Neural cell (in vitro differentiated cells): ENCODE results near the gene PRODH2. TPM values are rescaled to one million over a fixed set of nuclear protein-coding genes. Genes with fewer than 3 reads are reported as not detected.

Experiments
- H2AFZ ChIP-seq: fragments of 200-600, 300-800 bp; sonication (generic), shearing (Covaris generic); 2 replicates; pipeline ENCODE4 v1.6.0; 2014; ENCODE audit warnings: low read depth, mild to moderate bottlenecking, antibody characterized with exemption, low read length, moderate library complexity
- H3F3A ChIP-seq: fragments of 200-600 bp; shearing (Covaris generic); 2 replicates; pipeline ENCODE4 v1.6.1; 2016; ENCODE audit warnings: mild to moderate bottlenecking, moderate library complexity, mixed read lengths, antibody characterized with exemption, low read length; ENCODE audit not compliant: insufficient read depth, poor library complexity, severe bottlenecking
- H3K27ac ChIP-seq: fragments of 200-600, 300-800 bp; sonication (generic), shearing (Covaris generic); 2 replicates; pipeline ENCODE4 v1.5.1; 2014; ENCODE audit warnings: mild to moderate bottlenecking, low read length, moderate library complexity
- H3K27me3 ChIP-seq: fragments of 300-800, 200-600 bp; sonication (generic), shearing (Covaris generic); 2 replicates; pipeline ENCODE4 v1.6.0; 2014; ENCODE audit warnings: mild to moderate bottlenecking, low read depth, low read length, moderate library complexity; ENCODE audit not compliant: insufficient read depth
- H3K36me3 ChIP-seq: fragments of 300-800, 200-600 bp; sonication (generic), shearing (Covaris generic); 2 replicates; pipeline ENCODE4 v1.5.1; 2014; ENCODE audit warnings: mild to moderate bottlenecking, antibody characterized with exemption, low read length, moderate library complexity; ENCODE audit not compliant: insufficient read depth
- H3K4me2 ChIP-seq: fragments of 300-800, 200-600 bp; sonication (generic), shearing (Covaris generic); 2 replicates; pipeline ENCODE4 v1.6.0; 2014; ENCODE audit warnings: mild to moderate bottlenecking, low read length
- H3K4me3 ChIP-seq: fragments of 300-800, 200-600 bp; sonication (generic), shearing (Covaris generic); 2 replicates; pipeline ENCODE4 v1.5.1; 2014; ENCODE audit warnings: mild to moderate bottlenecking, low read length, moderate library complexity
- H3K79me2 ChIP-seq: fragments of 200-600 bp; shearing (Covaris generic); replicated peaks from 2 replicates; pipeline ENCODE4 v1.6.0; 2014; ENCODE audit warnings: mild to moderate bottlenecking, low read length, moderate library complexity; ENCODE audit not compliant: insufficient read depth
- H3K9ac ChIP-seq: fragments of 300-800, 200-600 bp; sonication (generic), shearing (Covaris generic); 2 replicates; pipeline ENCODE4 v1.6.1; 2016; ENCODE audit warnings: mild to moderate bottlenecking, low read length, mixed read lengths
- H3K9me2 ChIP-seq: fragments of 200-600 bp; shearing (Covaris generic); 2 replicates; pipeline ENCODE4 v1.6.1; 2016; ENCODE audit warnings: mild to moderate bottlenecking, low read length, mixed read lengths; ENCODE audit not compliant: insufficient read depth
- H3K9me3 ChIP-seq: fragments of 200-600, 300-800 bp; sonication (generic), shearing (Covaris generic); 2 replicates; pipeline ENCODE4 v1.6.1; 2016; ENCODE audit warnings: mild to moderate bottlenecking, mixed run types, low read length, moderate library complexity, mixed read lengths
- H4K20me1 ChIP-seq: fragments of 200-600 bp; shearing (Covaris generic); 2 replicates; pipeline ENCODE4 v1.6.1; 2016; ENCODE audit warnings: mild to moderate bottlenecking, mixed run types; ENCODE audit not compliant: insufficient read depth
- EP300 ChIP-seq: fragments of 450-650 bp; conservative IDR thresholded peaks from 2 replicates; pipeline ENCODE4 v1.6.1; 2014; ENCODE audit warnings: antibody characterized with exemption, mild to moderate bottlenecking, moderate library complexity; ENCODE audit not compliant: poor library complexity, severe bottlenecking
- EZH2 ChIP-seq: fragments of 200-600, 300-800 bp; shearing (Covaris generic), sonication (generic); IDR thresholded peaks from 2 replicates; pipeline ENCODE4 v1.6.1; 2014; ENCODE audit warnings: antibody characterized with exemption, low read length, borderline replicate concordance, mild to moderate bottlenecking; ENCODE audit not compliant: insufficient read depth, poor library complexity, severe bottlenecking
- MXI1 ChIP-seq: fragments of 450-650 bp; conservative IDR thresholded peaks from 2 replicates; pipeline ENCODE4 v1.6.1; 2014; ENCODE audit warnings: antibody characterized with exemption, mild to moderate bottlenecking; ENCODE audit not compliant: poor library complexity, severe bottlenecking
- POLR2AphosphoS5 ChIP-seq: IDR thresholded peaks from 2 replicates; pipeline ENCODE4 v1.6.1; 2012
- RAD21 ChIP-seq: fragments of 450-650 bp; conservative IDR thresholded peaks from 2 replicates; pipeline ENCODE4 v1.6.1; 2014; ENCODE audit warnings: antibody characterized with exemption, mild to moderate bottlenecking, moderate library complexity
- SMC3 ChIP-seq: fragments of 450-650 bp; conservative IDR thresholded peaks from 2 replicates; pipeline ENCODE4 v1.6.1; 2014; ENCODE audit warnings: antibody characterized with exemption, mild to moderate bottlenecking, moderate library complexity; ENCODE audit not compliant: poor library complexity
- TAF1 ChIP-seq: IDR thresholded peaks from 2 replicates; pipeline ENCODE4 v1.6.1; 2012; ENCODE audit warnings: low read depth
- polyA plus RNA-seq: library from polyadenylated mRNA; depleted of rRNA; stranded (reverse); fragments of >200 nt; gene quantifications from 2 replicates; pipeline ENCODE4 v1.2.3, GENCODE V29; 2014
- TF ChIP-seq, protein P1 (sequence below): fragments of 450-650 bp; IDR thresholded peaks from 2 replicates; pipeline ENCODE4 v1.5.1; 2014; ENCODE audit warnings: antibody characterized with exemption, mild to moderate bottlenecking, moderate library complexity; ENCODE audit not compliant: poor library complexity, severe bottlenecking
- TF ChIP-seq, protein P2 (sequence below): IDR thresholded peaks from 2 replicates; pipeline ENCODE4 v1.6.1; 2012; ENCODE audit warnings: borderline replicate concordance

The PRODH2 gene
- polyA plus RNA-seq, 1 donor from 2014 or later = not detected

DNA sequence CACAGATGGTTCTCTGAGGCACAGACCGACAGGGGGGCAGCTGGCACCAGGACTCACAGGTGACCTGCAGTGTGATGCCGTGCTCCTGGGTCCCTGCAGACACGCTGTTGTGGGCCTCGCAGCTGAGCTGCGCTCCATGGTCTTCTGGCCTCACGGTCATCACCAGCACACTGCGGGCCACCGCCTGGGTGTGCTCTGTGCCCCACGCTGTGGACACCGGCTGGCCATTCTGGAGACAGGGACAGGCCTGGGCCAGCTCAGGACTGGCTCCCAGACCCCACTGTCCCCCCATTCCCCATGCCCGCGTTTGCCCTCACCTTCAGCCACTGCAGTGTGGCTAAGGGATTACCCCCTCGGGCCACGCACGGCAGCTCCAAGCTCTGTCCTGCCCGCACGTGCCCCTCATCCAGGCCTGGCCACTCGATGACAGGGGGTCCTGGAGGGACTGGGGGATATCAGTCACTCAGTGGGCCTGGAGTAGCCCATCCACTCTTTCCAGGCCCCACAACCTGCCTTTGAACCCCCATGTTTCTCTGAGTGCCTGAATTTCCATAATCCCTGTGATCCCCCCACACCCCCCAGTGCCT is 36.4 kb upstream of the PRODH2 start:
- no peak for TF ChIP-seq SMC3
- Histone ChIP-seq H4K20me1 (no peaks in the 10 kb centered on the region), H3K9me3 (no peaks in the 10 kb centered on the region), H3K4me2 (no peak overlapping the region), H3K79me2 (no peaks in the 10 kb centered on the region), H3K9ac (no peak overlapping the region), H3K27me3 (peaks cover 33% of the 10 kb centered on the region), H3K27ac (no peak overlapping the region), H3F3A (no peaks in the 10 kb centered on the region), H3K4me3 (no peak overlapping the region), H2AFZ (no peak overlapping the region), H3K9me2 (no peaks in the 10 kb centered on the region), H3K36me3 (no peaks in the 10 kb centered on the region)

DNA sequence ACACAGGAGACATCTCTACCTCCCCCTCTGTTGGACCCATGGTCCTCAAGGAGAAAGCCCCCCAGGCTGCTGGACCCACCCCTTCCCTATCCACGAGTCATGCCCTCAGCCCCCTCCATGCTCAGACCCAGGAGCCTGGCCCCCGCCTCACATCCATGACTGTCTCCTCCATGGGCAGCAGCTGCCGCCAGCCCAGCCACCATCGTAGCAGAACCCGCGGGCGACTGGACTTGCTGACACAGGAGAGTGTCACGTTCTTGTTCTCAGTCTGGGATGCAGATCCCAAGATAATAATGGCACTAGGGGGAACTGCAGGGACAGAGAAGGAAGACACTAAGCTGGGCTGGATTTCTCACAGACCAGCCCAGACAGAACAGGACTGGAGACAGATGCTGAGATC is 35.8 kb upstream of the PRODH2 start:
- TF ChIP-seq EZH2 = no peak
- no peak for TF ChIP-seq MXI1
- TF ChIP-seq TAF1 = no peak
- TF ChIP-seq POLR2AphosphoS5 = no peak
- no peak for TF ChIP-seq EP300
- no peak for TF ChIP-seq RAD21
- TF ChIP-seq, protein P1, sequence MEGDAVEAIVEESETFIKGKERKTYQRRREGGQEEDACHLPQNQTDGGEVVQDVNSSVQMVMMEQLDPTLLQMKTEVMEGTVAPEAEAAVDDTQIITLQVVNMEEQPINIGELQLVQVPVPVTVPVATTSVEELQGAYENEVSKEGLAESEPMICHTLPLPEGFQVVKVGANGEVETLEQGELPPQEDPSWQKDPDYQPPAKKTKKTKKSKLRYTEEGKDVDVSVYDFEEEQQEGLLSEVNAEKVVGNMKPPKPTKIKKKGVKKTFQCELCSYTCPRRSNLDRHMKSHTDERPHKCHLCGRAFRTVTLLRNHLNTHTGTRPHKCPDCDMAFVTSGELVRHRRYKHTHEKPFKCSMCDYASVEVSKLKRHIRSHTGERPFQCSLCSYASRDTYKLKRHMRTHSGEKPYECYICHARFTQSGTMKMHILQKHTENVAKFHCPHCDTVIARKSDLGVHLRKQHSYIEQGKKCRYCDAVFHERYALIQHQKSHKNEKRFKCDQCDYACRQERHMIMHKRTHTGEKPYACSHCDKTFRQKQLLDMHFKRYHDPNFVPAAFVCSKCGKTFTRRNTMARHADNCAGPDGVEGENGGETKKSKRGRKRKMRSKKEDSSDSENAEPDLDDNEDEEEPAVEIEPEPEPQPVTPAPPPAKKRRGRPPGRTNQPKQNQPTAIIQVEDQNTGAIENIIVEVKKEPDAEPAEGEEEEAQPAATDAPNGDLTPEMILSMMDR = no peak
- TF ChIP-seq, protein P2, sequence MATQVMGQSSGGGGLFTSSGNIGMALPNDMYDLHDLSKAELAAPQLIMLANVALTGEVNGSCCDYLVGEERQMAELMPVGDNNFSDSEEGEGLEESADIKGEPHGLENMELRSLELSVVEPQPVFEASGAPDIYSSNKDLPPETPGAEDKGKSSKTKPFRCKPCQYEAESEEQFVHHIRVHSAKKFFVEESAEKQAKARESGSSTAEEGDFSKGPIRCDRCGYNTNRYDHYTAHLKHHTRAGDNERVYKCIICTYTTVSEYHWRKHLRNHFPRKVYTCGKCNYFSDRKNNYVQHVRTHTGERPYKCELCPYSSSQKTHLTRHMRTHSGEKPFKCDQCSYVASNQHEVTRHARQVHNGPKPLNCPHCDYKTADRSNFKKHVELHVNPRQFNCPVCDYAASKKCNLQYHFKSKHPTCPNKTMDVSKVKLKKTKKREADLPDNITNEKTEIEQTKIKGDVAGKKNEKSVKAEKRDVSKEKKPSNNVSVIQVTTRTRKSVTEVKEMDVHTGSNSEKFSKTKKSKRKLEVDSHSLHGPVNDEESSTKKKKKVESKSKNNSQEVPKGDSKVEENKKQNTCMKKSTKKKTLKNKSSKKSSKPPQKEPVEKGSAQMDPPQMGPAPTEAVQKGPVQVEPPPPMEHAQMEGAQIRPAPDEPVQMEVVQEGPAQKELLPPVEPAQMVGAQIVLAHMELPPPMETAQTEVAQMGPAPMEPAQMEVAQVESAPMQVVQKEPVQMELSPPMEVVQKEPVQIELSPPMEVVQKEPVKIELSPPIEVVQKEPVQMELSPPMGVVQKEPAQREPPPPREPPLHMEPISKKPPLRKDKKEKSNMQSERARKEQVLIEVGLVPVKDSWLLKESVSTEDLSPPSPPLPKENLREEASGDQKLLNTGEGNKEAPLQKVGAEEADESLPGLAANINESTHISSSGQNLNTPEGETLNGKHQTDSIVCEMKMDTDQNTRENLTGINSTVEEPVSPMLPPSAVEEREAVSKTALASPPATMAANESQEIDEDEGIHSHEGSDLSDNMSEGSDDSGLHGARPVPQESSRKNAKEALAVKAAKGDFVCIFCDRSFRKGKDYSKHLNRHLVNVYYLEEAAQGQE = no peak

DNA sequence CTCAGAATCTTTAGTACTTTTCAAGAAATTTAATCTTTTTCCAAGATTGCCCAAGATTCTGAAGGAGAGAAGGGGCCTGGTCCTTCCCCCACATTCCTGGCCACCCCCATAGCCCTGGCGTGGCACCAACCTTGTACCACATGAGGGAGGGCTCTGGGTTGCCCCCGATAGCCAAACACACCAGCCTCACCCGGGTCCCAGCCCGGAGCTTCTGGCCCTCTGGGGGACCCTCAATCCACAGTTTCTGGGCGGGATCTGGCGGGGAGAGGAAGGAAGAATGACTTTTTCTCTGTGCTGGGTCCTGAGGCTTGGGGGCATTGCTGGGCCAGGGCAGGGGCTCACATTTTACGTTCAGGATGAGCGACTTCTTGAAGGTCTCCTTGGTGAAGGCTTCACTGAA is 35.3 kb upstream of the PRODH2 start:
- Histone ChIP-seq H3K27ac (no peak overlapping the region), H3F3A (no peaks in the 10 kb centered on the region), H2AFZ (no peak overlapping the region), H3K79me2 (no peaks in the 10 kb centered on the region), H3K9me3 (no peaks in the 10 kb centered on the region), H3K36me3 (no peaks in the 10 kb centered on the region), H3K4me3 (no peak overlapping the region), H4K20me1 (no peaks in the 10 kb centered on the region), H3K9me2 (no peaks in the 10 kb centered on the region), H3K4me2 (no peak overlapping the region), H3K9ac (no peak overlapping the region), H3K27me3 (peaks cover 44% of the 10 kb centered on the region)
- TF ChIP-seq MXI1 (no peak), TAF1 (no peak), EZH2 (no peak), POLR2AphosphoS5 (no peak), RAD21 (no peak), SMC3 (no peak), EP300 (no peak)
- TF ChIP-seq, protein P1 = no peak
- TF ChIP-seq, protein P2 = no peak

More for the DNA sequence above, 35.8 kb upstream of the PRODH2 start:
- H3K4me2 ChIP-seq = no peak overlapping the region
- no peaks in the 10 kb centered on the region for H3K79me2 ChIP-seq
- H4K20me1 ChIP-seq = no peaks in the 10 kb centered on the region
- H2AFZ ChIP-seq = no peak overlapping the region
- H3F3A ChIP-seq = no peaks in the 10 kb centered on the region
- H3K27ac ChIP-seq = no peak overlapping the region
- H3K27me3 ChIP-seq = peaks cover 38% of the 10 kb centered on the region
- H3K4me3 ChIP-seq = no peak overlapping the region
- no peaks in the 10 kb centered on the region for H3K9me2 ChIP-seq
- no peak overlapping the region for H3K9ac ChIP-seq
- H3K36me3 ChIP-seq = no peaks in the 10 kb centered on the region
- H3K9me3 ChIP-seq = no peaks in the 10 kb centered on the region
